ENCODE data around the gene FRAS1.
"Not testable (repeated sequence)": the region's sequence is repeated elsewhere in the genome, so short reads cannot be mapped to it uniquely, and the experiment has no call there.

Gene FRAS1

GRCh38 chr4:78091534-78091933 lies 34.4 kb downstream of the FRAS1 start:
- no peak overlapping the region for H3K4me3 ChIP-seq (ENCODE audit: low read depth, low read length)
- TF ChIP-seq CTCF (IDR thresholded peaks at IDR 0.05; ENCODE audit: low read depth, low read length) = no peak

- H3K4me3 ChIP-seq (ENCODE audit: low read depth, low read length) = not testable (repeated sequence)
Measured at GRCh38 chr4:78092350-78092749, 35.2 kb downstream of the FRAS1 start.

DNA sequence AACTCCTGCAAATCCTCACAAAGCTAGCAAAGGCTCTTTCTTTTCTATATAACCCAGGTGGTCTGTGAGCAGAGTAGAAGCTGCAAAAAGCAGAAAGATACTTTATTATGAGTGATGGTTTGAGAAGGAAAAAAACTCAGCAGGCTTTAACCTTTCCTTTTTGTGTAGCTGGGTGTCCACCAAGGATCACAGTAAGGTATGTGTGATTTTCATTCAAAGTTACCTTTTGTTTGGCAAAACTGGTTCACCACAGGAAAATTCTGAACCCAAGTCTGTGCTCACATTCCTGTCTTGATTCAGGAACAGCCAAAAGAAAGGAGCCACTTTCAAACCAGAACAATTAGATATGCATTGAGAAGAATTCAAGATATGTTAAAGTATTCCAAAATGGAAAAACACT lies 35.7 kb downstream of the FRAS1 start:
- TF ChIP-seq CTCF (IDR thresholded peaks at IDR 0.05; ENCODE audit: low read depth, low read length) = no peak
- no peak overlapping the region for H3K4me3 ChIP-seq (ENCODE audit: low read depth, low read length)

GRCh38 chr4:78095081-78095480 lies 38.0 kb downstream of the FRAS1 start:
- H3K4me3 ChIP-seq (ENCODE audit: low read depth, low read length) = no peak overlapping the region
- TF ChIP-seq CTCF (IDR thresholded peaks at IDR 0.05; ENCODE audit: low read depth, low read length) = no peak

DNA sequence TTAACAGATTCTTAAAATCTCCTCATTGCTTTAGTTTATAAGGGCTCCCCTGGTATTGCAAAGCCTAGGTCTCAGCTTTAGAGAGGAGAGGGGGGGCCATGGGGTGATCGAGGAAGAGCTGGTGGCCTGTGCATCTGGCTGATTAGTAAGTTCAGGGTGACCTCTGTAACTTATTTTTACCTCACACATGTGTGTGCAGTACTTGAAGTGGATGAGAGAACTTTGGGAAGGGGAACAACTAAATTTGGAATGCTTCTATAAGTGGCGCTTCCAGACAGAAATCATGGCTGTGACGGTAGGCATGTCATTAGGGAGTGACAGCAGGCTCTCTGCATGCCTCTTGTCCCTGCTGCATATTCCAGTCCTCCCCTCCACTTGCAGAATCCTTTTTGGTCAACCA lies 41.9 kb downstream of the FRAS1 start:
- H3K4me3 ChIP-seq (ENCODE audit: low read depth, low read length) = no peak overlapping the region
- no peak for TF ChIP-seq CTCF (IDR thresholded peaks at IDR 0.05; ENCODE audit: low read depth, low read length)

GRCh38 chr4:78100060-78100459 lies 42.9 kb downstream of the FRAS1 start:
- no peak for TF ChIP-seq CTCF (IDR thresholded peaks at IDR 0.05; ENCODE audit: low read depth, low read length)
- H3K4me3 ChIP-seq (ENCODE audit: low read depth, low read length) = no peak overlapping the region

DNA sequence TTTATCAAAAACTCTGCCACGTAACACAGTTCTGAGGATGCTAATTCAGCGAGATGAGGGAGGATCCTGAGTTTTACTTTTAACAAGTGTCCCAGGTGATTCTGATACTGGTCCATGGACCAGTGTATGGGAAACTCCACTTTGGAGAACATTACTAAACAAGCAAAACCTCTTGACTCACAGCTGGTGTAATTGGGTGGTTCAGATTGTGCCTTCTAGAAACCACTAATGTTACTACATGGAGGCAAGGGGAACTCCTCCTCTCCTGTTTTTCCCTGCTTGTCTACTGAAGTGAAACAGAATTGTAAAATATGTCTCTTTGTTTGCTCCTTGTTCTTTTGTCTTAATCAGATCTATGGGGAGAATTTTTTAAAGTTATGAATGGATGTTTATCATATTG lies 62.6 kb downstream of the FRAS1 start:
- no peak overlapping the region for H3K4me3 ChIP-seq (ENCODE audit: low read depth, low read length)
- TF ChIP-seq CTCF (IDR thresholded peaks at IDR 0.05; ENCODE audit: low read depth, low read length) = no peak

GRCh38 chr4:78120144-78120880 lies 63.2 kb downstream of the FRAS1 start:
- no peak overlapping the region for H3K4me3 ChIP-seq (ENCODE audit: low read depth, low read length)
- TF ChIP-seq CTCF (IDR thresholded peaks at IDR 0.05; ENCODE audit: low read depth, low read length) = no peak
